MM.1S (cell line): Measurements from ENCODE around the gene CTNNBL1.

ENCODE experiments used
- CTCF ChIP-seq: fragments of 300-600 bp; sonication (generic); IDR thresholded peaks from 2 replicates; pipeline ENCODE4 v1.5.1; 2016; ENCODE audit warnings: antibody characterized with exemption, low read length, mixed read lengths
- EZH2 ChIP-seq: fragments of 300-600 bp; sonication (generic); optimal IDR thresholded peaks from 2 replicates; pipeline ENCODE3; 2017; ENCODE audit warnings: low read depth, mild to moderate bottlenecking, antibody characterized with exemption, low read length, mixed read lengths
- EZH2phosphoT487 ChIP-seq: fragments of 300-600 bp; sonication (generic); IDR thresholded peaks from 2 replicates; pipeline ENCODE4 v1.6.1; 2018; ENCODE audit warnings: antibody characterized with exemption, low read length

DNA sequence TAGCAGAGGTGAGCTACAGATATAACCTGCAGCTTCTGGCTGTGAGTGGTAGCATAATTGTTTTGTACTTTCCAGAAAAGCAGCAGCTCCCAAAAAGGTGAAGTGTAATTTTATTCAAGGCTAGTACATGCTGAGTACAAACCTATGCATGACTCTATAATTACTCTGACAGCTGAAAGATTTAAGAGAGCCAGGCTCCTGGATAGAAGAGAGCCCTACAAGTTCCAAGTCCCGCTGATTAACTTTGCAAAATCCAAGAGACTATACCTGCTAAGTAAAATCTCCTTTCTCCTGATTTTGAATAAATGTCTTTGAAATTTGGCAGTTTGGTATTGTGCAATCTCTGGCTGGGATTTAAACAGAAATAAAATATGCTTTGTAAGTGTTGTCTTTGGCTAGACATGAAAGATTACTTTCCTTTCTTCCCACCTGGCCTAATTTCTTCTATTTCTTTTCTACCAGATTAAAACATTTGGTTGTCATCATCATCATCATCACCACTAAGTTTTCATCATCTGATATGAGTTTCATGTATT, 79.5 kb downstream of the CTNNBL1 start:
- TF ChIP-seq EZH2phosphoT487 = no peak
- TF ChIP-seq CTCF = no peak
- TF ChIP-seq EZH2 = no peak
